ENCODE data around the gene GPC6.

Gene GPC6

DNA sequence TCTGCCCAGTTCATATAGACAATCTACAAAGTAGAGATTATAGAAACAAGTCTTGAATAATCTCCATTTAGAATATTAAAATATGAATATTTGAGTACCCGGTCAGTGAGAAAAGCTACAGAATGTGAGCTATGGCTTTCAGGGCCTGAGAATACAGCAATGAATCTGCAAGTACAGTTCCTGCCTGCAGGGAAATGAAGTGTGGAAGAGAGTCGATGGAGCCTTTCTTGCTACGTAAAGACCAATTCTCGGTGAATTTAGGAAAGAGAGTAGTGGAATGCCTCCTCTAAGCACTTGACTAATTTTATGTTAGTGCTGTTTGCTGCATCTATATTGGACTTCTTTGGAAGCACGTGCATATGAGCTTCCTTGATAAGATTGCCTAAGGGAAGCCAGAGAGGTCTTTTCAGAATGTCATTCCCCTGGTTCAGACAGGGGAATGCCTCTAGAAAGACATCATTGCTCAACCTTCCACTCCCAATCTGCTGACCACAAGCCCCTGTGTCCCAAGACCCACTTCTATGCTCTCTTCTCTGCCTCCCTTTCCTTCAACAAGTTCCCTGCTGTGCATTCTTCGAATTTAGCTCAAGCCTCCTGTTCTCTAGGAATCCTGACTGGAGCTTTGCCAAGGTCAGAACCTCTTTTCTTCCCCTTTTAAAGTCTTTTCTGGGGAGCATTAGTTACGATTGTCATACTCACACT is 41.9 kb downstream of the GPC6 start:
- DNase-seq (ENCODE audit: low read depth): no peak

DNA sequence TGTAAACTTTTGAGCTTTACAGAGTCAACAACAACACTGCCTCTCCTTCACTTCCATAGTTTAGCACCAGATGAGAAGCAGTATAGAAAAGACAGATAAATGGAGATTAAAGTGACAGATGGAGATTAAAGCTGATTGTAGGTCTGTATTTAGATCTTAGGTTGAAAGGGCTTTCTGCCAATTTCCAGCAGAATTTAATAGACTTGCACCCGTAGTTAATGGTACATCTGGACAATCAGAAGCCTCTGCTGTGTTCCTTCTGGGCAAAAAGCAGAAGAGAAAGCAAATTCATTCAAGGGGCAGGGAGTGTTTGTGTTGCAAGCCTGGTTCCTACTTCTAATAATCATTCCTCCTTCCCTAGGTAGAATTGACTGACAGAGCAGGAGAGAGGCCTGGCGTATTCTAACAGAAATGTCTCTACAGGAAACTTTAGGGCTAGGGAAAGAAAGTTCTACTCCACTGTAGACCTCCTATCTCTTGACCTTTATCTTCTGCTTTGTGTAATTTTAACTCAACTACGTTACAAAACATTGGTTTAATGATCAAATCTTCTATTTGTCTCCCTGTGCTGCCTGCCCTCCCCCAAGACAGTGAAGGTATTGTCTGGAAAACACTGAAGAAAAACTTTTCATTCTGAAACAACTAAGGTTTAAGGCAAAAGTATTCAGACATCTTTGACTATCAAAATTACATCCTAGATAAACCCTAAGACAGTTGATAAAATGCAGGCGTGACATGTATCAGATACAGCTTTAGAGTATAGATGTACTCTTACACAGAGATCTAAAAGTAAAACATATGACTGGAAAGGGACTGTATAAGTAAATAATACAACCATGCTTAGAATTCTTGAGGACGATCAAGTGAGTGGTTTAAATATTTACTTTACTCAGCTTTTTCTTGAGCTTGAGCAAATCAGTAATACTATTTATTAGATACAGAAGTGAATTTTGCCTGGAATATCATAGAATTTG is 44.4 kb downstream of the GPC6 start:
- DNase-seq (ENCODE audit: low read depth): no peak

DNA sequence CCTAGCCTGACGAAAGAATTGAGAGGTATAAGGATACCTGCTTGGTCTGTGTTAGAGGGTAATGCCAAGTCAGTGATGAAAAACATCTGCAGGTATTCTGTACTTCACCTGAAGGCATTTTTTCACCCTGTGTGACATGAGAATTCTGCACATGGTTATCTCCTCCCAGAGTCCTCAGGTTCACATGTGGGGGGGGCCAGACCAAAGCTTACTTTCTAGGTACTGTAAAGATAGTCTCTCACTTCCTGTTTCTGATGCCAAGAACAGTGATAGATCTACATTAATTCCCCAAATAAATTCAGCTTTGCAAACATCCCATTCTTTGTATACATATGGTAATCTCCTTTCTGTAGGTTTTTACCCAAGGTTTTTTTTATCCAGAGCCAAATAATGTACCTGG is 53.4 kb downstream of the GPC6 start:
- no peak for DNase-seq (ENCODE audit: low read depth)

DNA sequence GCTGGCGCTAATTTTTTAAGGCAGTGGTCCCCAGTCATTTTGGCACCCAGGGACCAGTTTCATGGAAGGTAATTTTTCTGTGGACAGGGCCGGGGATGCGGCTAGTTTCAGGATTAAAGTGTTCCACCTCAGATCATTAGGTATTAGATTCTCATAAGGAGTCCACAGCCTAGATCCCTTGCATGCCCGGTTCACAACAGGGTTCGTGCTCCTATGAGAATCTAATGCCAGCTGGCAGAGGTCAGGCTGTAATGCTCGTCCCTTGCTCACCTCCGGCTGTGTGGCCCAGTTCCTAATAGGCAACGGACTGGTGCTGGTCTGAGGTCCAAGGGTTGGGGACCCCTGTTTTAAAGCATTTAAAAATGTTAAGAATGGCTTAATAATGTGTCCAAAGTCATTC is 54.1 kb downstream of the GPC6 start:
- DNase-seq (ENCODE audit: low read depth): no peak

DNA sequence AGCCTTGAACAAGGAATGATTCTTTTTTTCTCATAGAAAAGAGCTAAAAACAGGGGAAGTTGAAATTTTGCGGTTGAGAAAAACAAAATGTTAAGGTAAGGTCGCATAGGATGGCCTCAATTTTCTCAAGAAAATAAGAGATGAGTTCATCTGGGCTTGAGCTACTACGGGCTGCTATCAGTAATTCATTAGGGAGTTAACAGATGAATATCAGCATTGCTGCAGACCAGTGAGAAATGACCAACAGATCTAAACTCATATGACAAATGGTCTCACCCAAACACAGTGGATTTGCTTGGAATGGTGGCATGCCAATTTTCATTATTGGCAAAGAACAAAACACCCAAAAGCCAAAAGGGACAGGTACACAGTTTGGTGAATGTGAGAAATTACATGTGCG is 56.6 kb downstream of the GPC6 start:
- DNase-seq (ENCODE audit: low read depth): no peak

DNA sequence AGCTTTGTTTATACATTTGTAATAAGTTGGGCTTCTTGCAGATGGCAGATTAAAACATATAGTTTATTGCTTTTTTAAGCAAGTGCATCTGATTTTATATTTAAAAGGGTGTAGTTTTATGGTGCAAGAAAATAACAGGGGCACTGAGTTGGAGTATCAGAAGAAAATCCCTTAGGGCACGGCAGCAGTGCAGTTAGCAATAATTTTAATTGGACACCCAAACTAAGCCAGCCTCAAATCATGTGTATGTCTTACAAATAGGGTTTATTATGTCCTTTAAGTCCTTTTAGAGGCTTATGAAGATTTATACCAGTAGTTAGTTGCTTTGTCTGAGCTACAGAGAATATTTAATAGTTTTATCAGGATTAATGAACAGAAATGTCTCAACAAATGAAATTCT is 57.5 kb downstream of the GPC6 start:
- no peak for DNase-seq (ENCODE audit: low read depth)

DNA sequence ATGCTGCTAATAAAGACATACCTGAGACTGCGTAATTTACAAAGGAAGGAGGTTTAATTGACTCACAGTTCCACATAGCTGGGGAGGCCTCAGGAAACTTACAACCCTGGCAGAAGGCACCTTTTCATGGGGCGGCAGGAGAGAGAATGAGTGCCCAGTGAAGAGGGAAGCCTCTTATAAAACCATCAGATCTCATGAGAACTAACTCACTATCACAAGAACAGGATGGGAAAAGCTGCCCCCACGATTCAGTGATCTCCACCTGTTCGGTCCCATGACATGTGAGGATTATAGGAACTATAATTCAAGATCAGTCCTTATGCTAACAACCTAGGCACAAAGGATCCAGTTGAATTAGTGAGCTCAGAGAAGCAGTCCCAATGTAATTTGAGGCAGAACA is 59.4 kb downstream of the GPC6 start:
- no peak for DNase-seq (ENCODE audit: low read depth)

DNA sequence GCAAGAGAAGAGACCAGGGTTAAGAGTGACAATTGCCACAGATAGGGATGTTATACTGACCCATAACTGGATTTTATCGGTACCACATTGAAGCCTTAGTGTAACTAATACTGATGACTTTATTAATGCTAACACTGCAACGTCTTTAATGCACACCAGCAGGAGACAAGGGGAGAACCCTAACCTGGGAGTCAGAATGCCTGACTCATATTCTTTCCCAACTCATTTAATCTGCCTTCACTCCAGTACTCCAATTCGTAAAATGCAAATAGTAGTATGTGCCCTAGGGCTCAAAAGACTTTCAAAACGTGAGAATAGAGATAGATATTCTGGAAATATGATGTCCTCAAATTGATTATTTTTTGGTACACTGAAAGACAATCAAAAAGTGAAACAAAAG is 62.4 kb downstream of the GPC6 start:
- DNase-seq (ENCODE audit: low read depth): no peak

DNA sequence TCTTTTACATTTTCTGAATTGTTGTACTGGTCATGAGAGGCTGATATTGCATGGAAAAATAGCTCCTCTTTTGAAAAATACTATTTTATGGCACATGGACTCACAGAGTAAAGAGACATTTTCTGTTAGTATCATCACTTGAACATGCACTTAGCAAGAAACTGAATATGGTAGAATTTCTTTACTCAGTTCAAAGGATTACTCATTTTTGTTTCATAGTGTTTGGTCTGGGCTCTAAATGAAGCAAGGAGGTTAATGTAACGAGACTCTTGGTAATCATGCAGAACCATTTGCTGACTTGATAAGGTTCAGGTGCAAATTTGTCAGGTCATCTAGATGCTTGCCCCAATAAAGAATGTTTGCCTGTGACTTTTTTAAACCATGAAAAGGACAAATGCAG is 63.2 kb downstream of the GPC6 start:
- DNase-seq (ENCODE audit: low read depth): no peak

DNA sequence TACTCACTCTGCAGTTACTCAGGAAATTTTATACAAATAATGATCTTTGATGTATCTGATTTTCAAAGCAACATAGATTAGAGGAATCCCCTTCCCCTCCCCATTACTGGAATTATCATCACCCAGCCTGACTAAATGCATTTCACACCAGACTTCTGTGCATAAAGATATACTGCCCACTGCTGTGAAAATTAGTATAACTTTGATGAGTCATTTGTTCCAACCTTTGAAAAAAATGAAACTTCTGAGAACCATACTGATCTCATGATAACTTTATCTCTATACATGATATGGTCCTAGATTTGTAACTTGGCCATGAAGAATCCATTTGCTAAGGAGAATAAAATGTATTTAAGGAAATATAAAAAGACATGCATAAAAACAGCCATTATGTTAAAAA is 63.9 kb downstream of the GPC6 start:
- no peak for DNase-seq (ENCODE audit: low read depth)

DNA sequence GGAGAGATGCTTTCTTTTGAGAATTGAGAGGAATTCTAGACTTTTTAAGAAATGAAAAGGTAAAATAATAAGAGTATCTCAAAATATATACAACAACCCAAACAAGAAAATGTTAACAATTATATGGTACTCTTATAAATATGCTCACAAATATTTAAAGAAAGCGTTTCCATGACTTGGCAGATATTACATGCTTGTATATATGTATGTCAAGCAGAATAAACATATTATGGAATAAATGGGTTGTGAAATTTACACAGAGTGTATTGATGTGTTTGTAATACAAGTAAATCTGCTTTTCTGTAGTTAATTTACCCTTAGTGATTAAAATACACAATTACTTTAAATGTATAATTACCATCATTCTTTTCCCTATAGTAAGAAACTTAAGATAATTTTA is 65.8 kb downstream of the GPC6 start:
- no peak for DNase-seq (ENCODE audit: low read depth)

DNA sequence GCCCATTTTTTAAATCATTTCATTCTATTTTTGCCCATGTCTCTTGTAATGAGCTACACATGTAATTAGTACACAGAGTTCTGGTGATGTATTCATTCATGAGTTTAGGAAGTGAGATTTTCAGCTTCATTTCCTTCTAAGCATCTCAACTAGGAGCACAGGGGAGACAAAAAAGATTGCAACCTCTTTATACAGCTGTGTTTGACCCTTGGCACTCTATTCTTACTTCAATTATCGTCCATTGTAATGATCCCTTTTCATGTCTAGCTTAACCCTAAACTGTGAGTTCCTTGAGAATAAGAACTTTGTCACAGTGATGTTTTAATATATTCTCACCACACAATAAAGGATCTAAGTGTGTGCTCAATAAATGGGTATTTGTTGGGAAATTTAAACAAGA is 67.1 kb downstream of the GPC6 start:
- DNase-seq (ENCODE audit: low read depth): no peak

DNA sequence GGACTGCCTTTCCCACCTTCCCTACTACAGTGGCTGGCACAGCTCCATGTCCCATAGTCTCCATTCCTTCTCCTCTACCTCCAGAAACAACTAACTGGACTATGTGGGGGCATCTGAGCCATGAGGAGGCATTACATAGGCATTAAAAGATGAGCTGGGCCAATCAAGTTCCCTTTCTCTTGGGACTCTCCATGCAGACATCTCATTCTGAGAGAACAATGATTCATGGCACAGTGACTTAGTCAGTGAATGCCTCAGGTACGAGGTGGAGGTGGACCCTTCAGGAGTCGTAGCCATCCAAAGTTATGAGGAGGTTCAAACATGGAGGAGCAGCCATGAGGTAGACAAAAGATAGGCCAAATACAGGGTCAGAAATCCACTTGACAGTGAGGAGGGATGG is 70.0 kb downstream of the GPC6 start:
- no peak for DNase-seq (ENCODE audit: low read depth)

DNA sequence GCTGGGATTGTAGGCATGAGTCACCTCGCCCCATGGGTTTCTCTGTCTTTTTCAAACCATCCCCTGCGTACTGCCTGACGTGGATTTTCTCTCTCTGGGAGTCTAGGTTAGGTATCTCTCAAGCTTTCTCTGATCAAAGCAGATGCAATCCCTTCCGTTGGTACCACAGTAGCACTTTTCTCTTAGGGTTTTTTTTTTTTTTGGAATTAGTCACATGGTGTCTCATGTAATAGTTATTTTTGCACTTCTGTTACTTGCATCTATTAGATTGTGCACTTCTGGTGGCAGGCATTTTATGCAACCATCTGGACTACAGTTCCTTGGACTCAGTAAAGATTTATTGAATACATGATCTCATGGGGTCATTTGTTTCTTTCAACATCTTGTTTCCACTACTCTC is 72.1 kb downstream of the GPC6 start:
- DNase-seq (ENCODE audit: low read depth): no peak

DNA sequence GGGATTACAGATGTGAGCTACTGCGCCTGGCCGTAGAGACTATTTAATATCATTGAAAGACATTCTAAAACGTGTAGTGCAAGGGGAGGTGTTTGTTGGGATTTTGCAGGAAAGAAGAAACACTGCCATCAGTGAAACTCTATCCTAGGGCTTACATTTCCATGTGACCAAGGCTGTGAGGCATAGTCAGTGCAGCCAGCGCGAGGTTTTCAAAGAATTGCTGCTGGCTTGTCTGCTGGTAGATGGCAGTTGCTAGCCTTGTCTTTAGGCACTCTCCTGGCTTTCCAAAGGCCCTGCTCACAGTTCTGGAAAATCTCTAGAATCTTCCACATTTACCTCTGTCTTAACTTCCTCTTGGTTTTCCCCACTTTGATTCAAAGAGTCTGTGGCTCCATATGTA is 77.5 kb downstream of the GPC6 start:
- DNase-seq (ENCODE audit: low read depth): no peak

DNA sequence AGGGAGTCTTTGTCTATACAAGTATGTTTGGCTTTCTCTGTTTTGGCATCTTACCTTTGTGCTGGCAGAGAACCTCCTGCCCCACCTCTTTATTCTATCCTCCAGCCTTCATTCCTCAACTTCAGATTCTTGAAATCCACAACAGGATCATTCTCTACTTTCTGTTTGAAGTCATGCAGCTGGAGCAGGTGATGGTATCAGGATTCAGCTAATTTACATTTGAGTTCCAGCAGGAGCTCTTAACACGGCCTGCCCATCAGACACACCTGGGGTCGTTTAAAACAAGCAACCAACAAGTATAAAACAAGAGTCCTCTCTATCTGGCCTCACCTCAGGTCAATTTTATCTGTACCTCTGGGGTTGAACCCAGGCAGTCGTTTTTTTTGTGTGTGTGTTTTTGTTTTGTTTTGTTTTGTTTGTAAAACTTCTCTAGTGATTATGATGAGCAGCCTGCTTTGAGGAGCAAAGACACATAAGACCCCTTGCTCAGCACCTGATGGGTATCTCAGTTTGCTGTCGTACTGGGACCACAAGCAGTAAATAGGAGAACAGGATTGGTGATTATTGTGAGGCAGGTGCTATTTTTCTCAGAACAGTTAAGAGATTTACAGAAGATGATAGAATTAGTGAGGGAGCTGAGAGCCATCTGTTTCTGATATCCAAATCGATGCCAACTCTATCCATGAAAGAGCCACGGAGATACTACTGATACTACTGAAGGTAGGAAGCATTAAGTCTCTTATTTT is 78.4 kb downstream of the GPC6 start:
- DNase-seq (ENCODE audit: low read depth): no peak

DNA sequence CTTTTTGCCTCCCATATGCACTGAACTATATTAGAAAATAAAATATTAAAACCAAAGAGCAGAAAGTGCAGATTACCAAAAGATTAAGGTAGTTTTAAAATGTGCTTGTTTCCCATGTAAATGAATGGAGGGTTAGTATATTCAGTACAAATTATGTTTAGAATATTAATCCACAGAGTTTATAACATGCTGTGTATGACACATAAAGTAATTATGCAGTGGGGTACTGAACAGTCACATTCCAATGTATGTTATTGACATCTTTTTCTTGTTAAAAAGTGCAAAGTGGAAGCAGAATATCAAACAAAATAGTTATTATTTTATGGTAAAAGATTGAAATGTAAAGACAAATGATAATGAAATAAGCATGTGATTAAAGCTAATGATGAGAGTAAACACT is 79.3 kb downstream of the GPC6 start:
- no peak for DNase-seq (ENCODE audit: low read depth)

DNA sequence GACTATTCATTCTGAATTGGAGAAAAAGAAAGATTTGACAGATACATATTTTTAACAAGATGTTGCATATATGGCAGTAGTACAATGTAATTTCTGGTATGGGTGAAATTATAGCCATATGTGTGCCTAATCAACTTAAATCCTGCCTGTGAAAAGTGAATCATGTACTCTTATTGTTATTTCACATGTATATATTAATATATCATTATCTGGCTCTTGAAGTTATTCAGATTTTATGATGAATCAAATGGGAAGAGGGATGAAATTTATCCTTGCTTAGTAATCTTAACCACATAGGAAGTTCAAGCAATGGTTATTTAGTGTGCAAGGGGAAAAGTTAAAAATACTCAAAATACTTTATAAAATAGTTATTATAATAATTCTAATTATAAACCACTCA is 80.5 kb downstream of the GPC6 start:
- DNase-seq (ENCODE audit: low read depth): no peak

DNA sequence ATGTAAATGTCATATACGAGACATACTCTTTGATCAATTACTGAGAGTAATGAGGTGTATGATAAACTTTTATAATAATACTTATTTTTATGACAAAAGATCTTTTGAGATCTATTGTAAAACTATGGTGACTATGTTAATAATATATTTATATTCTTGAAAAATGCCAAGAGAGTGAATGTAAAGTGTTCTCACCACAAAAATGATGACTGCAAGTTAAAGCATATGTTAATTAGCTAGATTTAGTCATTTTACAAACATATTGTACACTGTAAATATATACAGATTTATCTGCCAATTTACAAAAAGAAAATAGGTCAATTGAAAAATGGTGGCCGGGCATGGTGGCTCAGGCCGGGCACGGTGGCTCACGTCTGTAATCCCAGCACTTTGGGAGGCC is 81.0 kb downstream of the GPC6 start:
- no peak for DNase-seq (ENCODE audit: low read depth)

DNA sequence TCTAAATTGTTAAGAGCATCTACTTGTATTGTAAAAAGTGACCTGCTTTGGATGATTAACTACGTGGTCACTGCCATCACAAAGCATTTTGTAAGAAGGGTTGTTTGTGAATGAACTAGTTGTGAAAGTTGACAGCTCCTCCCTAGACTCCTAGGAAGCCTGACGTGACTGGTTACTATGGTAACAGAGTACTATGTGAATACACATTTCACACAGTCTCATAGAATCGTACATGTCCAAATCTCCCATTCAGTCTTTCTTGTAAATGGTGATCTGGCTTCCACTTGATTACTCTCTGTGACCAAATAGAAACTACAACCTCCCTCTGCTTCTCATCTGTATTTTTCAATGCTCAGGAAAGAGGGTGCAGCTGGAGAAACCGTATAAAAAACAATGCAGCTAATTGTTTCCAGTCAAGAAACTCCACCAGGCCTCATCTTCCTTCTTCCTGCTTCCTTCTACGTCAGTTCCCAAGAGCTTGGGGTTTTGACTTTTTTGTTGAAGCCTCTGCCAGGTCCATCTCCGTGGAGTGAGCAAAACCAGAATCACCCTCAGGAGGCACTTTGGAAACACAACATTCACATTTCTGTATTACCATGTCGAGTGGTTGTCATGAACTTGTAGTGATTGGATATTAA is 83.4 kb downstream of the GPC6 start:
- DNase-seq (ENCODE audit: low read depth): no peak

DNA sequence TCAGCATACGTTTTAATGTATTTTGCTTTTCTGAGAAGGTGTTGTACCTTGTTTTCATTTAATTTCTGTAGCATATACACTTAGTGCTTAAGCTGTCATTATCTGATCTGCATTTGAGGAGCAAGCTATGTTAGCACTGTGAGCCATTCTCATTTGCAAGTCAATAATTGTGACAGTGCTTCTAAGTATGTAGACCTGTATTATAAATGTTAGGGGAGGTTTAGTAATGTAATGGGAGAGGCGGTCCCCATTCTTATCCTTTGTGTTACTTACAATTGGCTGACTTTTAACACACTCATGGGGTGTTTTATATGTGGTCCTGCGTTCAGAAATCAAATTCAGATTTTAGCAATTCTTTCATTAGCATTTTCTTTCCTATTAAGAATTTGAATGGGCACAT is 90.2 kb downstream of the GPC6 start:
- no peak for DNase-seq (ENCODE audit: low read depth)

DNA sequence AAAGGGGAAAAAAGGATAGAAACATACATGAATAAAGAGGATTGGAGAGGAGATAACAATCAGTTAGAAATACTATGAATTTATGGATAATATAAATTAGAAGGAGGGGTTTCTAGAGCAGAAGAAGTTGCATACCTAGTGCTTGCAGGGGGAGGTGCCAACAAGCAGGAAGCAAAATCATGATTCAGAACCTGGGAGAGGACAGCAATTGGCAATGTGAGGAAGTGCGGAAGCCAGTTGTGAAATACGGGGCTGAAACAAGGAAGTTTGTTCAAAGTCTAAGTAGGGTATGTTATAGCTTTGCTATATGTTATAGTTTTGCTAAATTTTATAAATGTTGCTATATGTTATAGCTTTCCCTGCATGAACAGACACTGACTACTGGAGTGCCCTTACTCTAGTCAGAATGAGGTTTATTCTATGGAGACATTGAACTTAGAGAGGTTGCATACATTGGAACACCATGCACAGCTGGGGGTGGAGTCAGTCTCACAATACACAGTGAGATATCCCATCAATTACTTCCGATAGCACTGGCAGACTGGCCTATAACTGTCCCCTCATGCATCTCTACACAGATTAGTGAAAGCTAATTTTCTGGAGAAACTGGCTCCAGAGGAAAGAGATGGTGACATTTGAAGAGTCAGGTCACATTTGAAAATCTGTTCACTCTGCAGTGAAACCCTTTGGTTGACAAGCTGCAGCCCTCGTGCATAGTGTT is 92.1 kb downstream of the GPC6 start:
- no peak for DNase-seq (ENCODE audit: low read depth)
